GM12878 (cell line): ENCODE measurements around the gene TEX54. TPM values are rescaled to one million over a fixed set of nuclear protein-coding genes. Genes with fewer than 3 reads are reported as not detected.

Experiments
- ATAC-seq: fragments of 200-7000 bp; cut with Tn5 transposase; 3 replicates; pipeline ENCODE4 v1.9.1; 2020; ENCODE audit warnings: mild to moderate bottlenecking, moderate library complexity
- BruUV-seq: library from RNA; stranded (reverse); fragments of 400-500 nt; replicated peaks from 2 replicates; lab custom pipeline; 2021; lab: Mats Ljungman, UMichigan
- CTCF ChIA-PET: fragments of 300-600 bp; sonication (Branson Sonifier 250); formaldehyde crosslinking; extraction: SDS; loops from one replicate; lab custom pipeline; 2021; ENCODE audit warnings: inconsistent platforms; lab: Yijun Ruan, JAX
- POLR2A ChIA-PET: fragments of 350-600 bp; formaldehyde crosslinking; extraction: SDS; loops from one replicate; lab custom pipeline; 2021; ENCODE audit warnings: inconsistent platforms; lab: Charles Lee
- RAD21 ChIA-PET: fragments of 300-600 bp; sonication (Branson Sonifier 250); formaldehyde crosslinking; loops from one replicate; lab custom pipeline; 2023; ENCODE audit warnings: antibody characterized with exemption; ENCODE audit not compliant: unreplicated experiment; lab: Charles Lee
- SMC1A ChIA-PET: fragments of 300-600 bp; sonication (Branson Sonifier 250); formaldehyde crosslinking; loops from one replicate; lab custom pipeline; 2023; ENCODE audit not compliant: unreplicated experiment, uncharacterized antibody; lab: Charles Lee
- DNase-seq: peaks from one replicate; pipeline ENCODE4 v3.0.0-alpha.2; 2011; ENCODE audit warnings: low read depth, low spot score
- FAIRE-seq: peaks from 3 replicates; lab custom pipeline; 2011; peaks lifted over from hg19 to GRCh38; lab: Jason Lieb, UNC
- H2AFZ ChIP-seq: 2 replicates; pipeline ENCODE4 v1.6.0; 2011; ENCODE audit warnings: low read depth, low read length, control low read depth; ENCODE audit not compliant: control insufficient read depth
- H3K27ac ChIP-seq: 2 replicates; pipeline ENCODE4 v1.5.1; 2011; ENCODE audit warnings: control low read depth; ENCODE audit not compliant: control insufficient read depth, insufficient read depth
- H3K27me3 ChIP-seq, 2 experiments: replicated peaks in 1 of 2; 2 replicates each; pipeline versions ENCODE4 v1.6.0 to v1.6.1; 2011; ENCODE audit warnings: low read length in 1 of 2; ENCODE audit not compliant: control insufficient read depth in 2 of 2, insufficient read depth in 2 of 2
- H3K36me3 ChIP-seq, 2 experiments: 2 replicates each; pipeline ENCODE4 v1.5.1; 2011; ENCODE audit warnings: low read length in 1 of 2; ENCODE audit not compliant: control insufficient read depth in 2 of 2, insufficient read depth in 2 of 2
- H3K4me1 ChIP-seq: 2 replicates; pipeline ENCODE4 v1.6.1; 2011; ENCODE audit warnings: mild to moderate bottlenecking, low read length, moderate library complexity, mixed read lengths; ENCODE audit not compliant: control insufficient read depth, insufficient read depth
- H3K4me2 ChIP-seq: 2 replicates; pipeline ENCODE4 v1.6.0; 2011; ENCODE audit warnings: control low read depth; ENCODE audit not compliant: control insufficient read depth, insufficient read depth
- H3K4me3 ChIP-seq: fragments of 200-600 bp; sonication (generic); 2 replicates; pipeline ENCODE4 v1.5.1; 2016
- H3K79me2 ChIP-seq: 2 replicates; pipeline ENCODE4 v1.6.0; 2011; ENCODE audit warnings: low read length; ENCODE audit not compliant: control insufficient read depth, insufficient read depth
- H3K9ac ChIP-seq: 2 replicates; pipeline ENCODE4 v1.8.0; 2011; ENCODE audit warnings: low read length, control low read depth, mixed read lengths; ENCODE audit not compliant: control insufficient read depth, insufficient read depth
- H3K9me3 ChIP-seq: replicated peaks from 3 replicates; pipeline ENCODE4 v1.5.1; 2011; ENCODE audit warnings: mild to moderate bottlenecking, low read length; ENCODE audit not compliant: control insufficient read depth, insufficient read depth
- H4K20me1 ChIP-seq: 2 replicates; pipeline ENCODE4 v1.6.0; 2011; ENCODE audit not compliant: control insufficient read depth, insufficient read depth
- HCFC1 ChIP-seq: fragments of 150-350 bp; IDR thresholded peaks from 2 replicates; pipeline ENCODE4 v1.6.1; 2014; ENCODE audit warnings: low read length
- IRF3 ChIP-seq: fragments of 450-650 bp; IDR thresholded peaks from 2 replicates; pipeline ENCODE4 v1.6.1; 2014; ENCODE audit warnings: mild to moderate bottlenecking
- PRDM15 ChIP-seq: fragments of 450-650 bp; formaldehyde crosslinking; IDR thresholded peaks from 2 replicates; pipeline ENCODE4 v1.4.0; 2020; ENCODE audit warnings: mild to moderate bottlenecking, moderate library complexity
- ZNF217 ChIP-seq: fragments of 450-650 bp; IDR thresholded peaks from 2 replicates; pipeline ENCODE4 v1.6.1; 2017; ENCODE audit warnings: antibody characterized with exemption, mild to moderate bottlenecking
- WGBS: methylation state at CpG from one replicate; pipeline ENCODE4 v1.1.6; 2016; ENCODE audit warnings: low lambda C conversion rate; ENCODE audit not compliant: insufficient replicate concordance, insufficient coverage; ENCODE audit errors: missing lambda C conversion rate; 5-methylcytosine and 5-hydroxymethylcytosine counted together
- in situ Hi-C: fragments of 300-500 bp; cut with MboI; formaldehyde crosslinking; loops from 9 replicates; pipeline ENCODE4 v1.14.3; 2018; ENCODE audit warnings: mixed read lengths
- intact Hi-C: fragments of 100-400 bp; cut with micrococcal nuclease; formaldehyde crosslinking; loops from one replicate; pipeline ENCODE4 v1.14.2; 2022; ENCODE audit not compliant: unreplicated experiment
- polyA plus RNA-seq, 11 experiments: library from polyadenylated mRNA; depleted of rRNA in 4 of 11; unstranded in 6 of 11; stranded (reverse) in 5 of 11; fragments of >200 nt; fragmentation: Nextera tagmentation in 4 of 11; fragmentation: Illumina TruSeq in 1 of 11; extraction: Ambion mirVana in 4 of 11; extraction: Trizol in 1 of 11; gene quantifications; 1 replicate in 1 of 11; 2 replicates in 10 of 11; pipeline versions ENCODE4 v1.2.1 to v1.2.3, GENCODE V29; 2011 to 2016; ENCODE audit warnings: inconsistent platforms in 2 of 11, missing spikeins in 2 of 11, low read depth in 1 of 11
- total RNA-seq, 4 experiments: library from RNA; depleted of rRNA in 3 of 4; stranded (reverse); fragments of >200 nt in 3 of 4; fragmentation: Illumina TruSeq in 1 of 4; extraction: Trizol in 1 of 4; gene quantifications; 2 replicates each; pipeline versions ENCODE4 v1.2.1 to v1.2.3, GENCODE V29; 2013 to 2021
- TF ChIP-seq, protein P1 (sequence below): fragments of 450-650 bp; conservative IDR thresholded peaks from 2 replicates; pipeline ENCODE4 v1.6.1; 2017; ENCODE audit warnings: mild to moderate bottlenecking, moderate library complexity
- TF ChIP-seq, protein P2 (sequence below): fragments of 450-650 bp; IDR thresholded peaks from 2 replicates; pipeline ENCODE4 v1.6.1; 2018; ENCODE audit warnings: mild to moderate bottlenecking, low read depth, moderate library complexity; ENCODE audit not compliant: partially characterized antibody

Gene TEX54
- total and polyA plus RNA-seq, 10 of the 15 experiments (the other 5 are each of a cell fraction or from before 2014, with no cell fraction given): 0.38 to 0.68 (median 0.51) TPM; not detected in 7

- TF ChIP-seq PRDM15 (CRISPR knock-in tag): no peak
Observed at GRCh38 chr11:62789576-62789975, 43.1 kb downstream of the TEX54 start (continued).

DNA sequence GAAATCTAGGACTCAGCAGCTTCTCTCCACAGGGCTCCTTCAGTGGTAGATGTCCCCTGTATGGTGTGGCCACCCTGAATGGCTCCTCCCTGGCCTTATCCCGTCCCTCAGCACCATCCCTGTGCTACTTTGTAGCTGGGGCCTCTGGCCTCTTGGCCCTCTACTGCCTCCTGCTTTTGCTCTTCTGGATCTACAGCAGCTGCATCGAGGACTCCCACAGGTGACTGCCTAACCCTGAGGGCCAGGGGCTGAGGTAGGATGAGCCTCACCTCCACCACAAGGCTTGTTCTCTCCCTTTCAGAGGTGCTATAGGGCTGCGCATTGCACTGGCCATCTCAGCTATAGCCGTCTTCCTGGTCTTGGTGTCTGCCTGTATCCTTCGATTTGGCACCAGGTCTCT lies 43.6 kb downstream of the TEX54 start:
- peaks cover 8 to 10% of the 10 kb centered on the region in 2 experiments for H3K36me3 ChIP-seq
- RAD21 ChIA-PET: interaction anchor here (0.8 to 3.8 kb wide), 3 partner anchors 17 to 74 kb away, joined by 3 to 57 read pairs (median 3); partner anchors contain the start of gene TAF6L
- TF ChIP-seq, protein P1, sequence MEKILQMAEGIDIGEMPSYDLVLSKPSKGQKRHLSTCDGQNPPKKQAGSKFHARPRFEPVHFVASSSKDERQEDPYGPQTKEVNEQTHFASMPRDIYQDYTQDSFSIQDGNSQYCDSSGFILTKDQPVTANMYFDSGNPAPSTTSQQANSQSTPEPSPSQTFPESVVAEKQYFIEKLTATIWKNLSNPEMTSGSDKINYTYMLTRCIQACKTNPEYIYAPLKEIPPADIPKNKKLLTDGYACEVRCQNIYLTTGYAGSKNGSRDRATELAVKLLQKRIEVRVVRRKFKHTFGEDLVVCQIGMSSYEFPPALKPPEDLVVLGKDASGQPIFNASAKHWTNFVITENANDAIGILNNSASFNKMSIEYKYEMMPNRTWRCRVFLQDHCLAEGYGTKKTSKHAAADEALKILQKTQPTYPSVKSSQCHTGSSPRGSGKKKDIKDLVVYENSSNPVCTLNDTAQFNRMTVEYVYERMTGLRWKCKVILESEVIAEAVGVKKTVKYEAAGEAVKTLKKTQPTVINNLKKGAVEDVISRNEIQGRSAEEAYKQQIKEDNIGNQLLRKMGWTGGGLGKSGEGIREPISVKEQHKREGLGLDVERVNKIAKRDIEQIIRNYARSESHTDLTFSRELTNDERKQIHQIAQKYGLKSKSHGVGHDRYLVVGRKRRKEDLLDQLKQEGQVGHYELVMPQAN: no peak
- TF ChIP-seq HCFC1 (no peak), ZNF217 (no peak), IRF3 (no peak)
- TF ChIP-seq, protein P2, sequence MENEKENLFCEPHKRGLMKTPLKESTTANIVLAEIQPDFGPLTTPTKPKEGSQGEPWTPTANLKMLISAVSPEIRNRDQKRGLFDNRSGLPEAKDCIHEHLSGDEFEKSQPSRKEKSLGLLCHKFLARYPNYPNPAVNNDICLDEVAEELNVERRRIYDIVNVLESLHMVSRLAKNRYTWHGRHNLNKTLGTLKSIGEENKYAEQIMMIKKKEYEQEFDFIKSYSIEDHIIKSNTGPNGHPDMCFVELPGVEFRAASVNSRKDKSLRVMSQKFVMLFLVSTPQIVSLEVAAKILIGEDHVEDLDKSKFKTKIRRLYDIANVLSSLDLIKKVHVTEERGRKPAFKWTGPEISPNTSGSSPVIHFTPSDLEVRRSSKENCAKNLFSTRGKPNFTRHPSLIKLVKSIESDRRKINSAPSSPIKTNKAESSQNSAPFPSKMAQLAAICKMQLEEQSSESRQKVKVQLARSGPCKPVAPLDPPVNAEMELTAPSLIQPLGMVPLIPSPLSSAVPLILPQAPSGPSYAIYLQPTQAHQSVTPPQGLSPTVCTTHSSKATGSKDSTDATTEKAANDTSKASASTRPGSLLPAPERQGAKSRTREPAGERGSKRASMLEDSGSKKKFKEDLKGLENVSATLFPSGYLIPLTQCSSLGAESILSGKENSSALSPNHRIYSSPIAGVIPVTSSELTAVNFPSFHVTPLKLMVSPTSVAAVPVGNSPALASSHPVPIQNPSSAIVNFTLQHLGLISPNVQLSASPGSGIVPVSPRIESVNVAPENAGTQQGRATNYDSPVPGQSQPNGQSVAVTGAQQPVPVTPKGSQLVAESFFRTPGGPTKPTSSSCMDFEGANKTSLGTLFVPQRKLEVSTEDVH: no peak
- H3K4me1 ChIP-seq: peaks cover 11% of the 10 kb centered on the region
- ATAC-seq (no peak), FAIRE-seq (no peak), DNase-seq (no peak)
- H3K9ac ChIP-seq: no peak overlapping the region
- no peaks in the 10 kb centered on the region for H4K20me1 ChIP-seq
- H3K4me3 ChIP-seq: no peak overlapping the region
- POLR2A ChIA-PET: interaction anchor here (0.6 to 6.0 kb wide), 17 partner anchors 12 to 1838 kb away, joined by 3 to 53 read pairs (median 5); partner anchors contain the start of genes HNRNPUL2, NXF1, SLC3A2 and STX5
- CTCF ChIA-PET: interaction anchor here (1.0 to 6.6 kb wide), 7 partner anchors 15 to 92 kb away, joined by 3 to 131 read pairs (median 8); partner anchors contain the start of genes HNRNPUL2, SLC3A2, TAF6L and TTC9C
- no TSS peak for BruUV-seq
- SMC1A ChIA-PET: interaction anchor here (1.2 to 2.9 kb wide), 5 partner anchors 51 to 95 kb away, joined by 3 to 12 read pairs (median 3); partner anchors contain the start of gene WDR74
- H3K9me3 ChIP-seq: no peaks in the 10 kb centered on the region
- no peak overlapping the region for H2AFZ ChIP-seq
- 79% methylated on average over 5 of the region's 5 CpGs for WGBS
- H3K4me2 ChIP-seq: peak overlapping the region; percentile 95
- no peak overlapping the region for H3K27ac ChIP-seq
- in situ Hi-C loops: no loop called here
- intact Hi-C loops: loop anchor here (5.0 kb wide), 1 partner anchor 93 kb away; the partner anchor contains the start of gene SLC3A2
- peaks cover 42% of the 10 kb centered on the region for H3K79me2 ChIP-seq
- H3K27me3 ChIP-seq: no peaks in the 10 kb centered on the region
